Effector memory CD4-positive, alpha-beta T cell (primary cell): ENCODE measurements around the gene KLHL26.
A peak's percentile ranks its signal among the peaks of the same experiment; 100 is the strongest.
"Not testable (repeated sequence)": the region's sequence is repeated elsewhere in the genome, so short reads cannot be mapped to it uniquely, and the experiment has no call there.

Source experiments
- DNase-seq, 3 donors: peaks; one replicate each; pipeline ENCODE4 v3.0.0-alpha.2; 2020
- H3K27ac ChIP-seq: 2 replicates; pipeline ENCODE4 v1.7.0; 2013; ENCODE audit warnings: mild to moderate bottlenecking, low read length, moderate library complexity; ENCODE audit not compliant: insufficient read depth, poor library complexity, severe bottlenecking
- H3K27me3 ChIP-seq: replicated peaks from 2 replicates; pipeline ENCODE4 v1.7.0; 2013; ENCODE audit warnings: mild to moderate bottlenecking, low read length; ENCODE audit not compliant: insufficient read depth, control insufficient read depth, poor library complexity, severe bottlenecking
- H3K36me3 ChIP-seq: 2 replicates; pipeline ENCODE4 v1.7.0; 2013; ENCODE audit warnings: mild to moderate bottlenecking, low read length, moderate library complexity; ENCODE audit not compliant: control insufficient read depth, insufficient read depth
- H3K4me1 ChIP-seq: 2 replicates; pipeline ENCODE4 v1.7.0; 2013; ENCODE audit warnings: low read length, mild to moderate bottlenecking; ENCODE audit not compliant: control insufficient read depth, insufficient read depth, poor library complexity, severe bottlenecking
- H3K4me3 ChIP-seq: 2 replicates; pipeline ENCODE4 v1.7.0; 2013; ENCODE audit warnings: low read length, low read depth, mild to moderate bottlenecking; ENCODE audit not compliant: insufficient read depth, poor library complexity, severe bottlenecking
- H3K9me3 ChIP-seq: 2 replicates; pipeline ENCODE4 v1.7.0; 2013; ENCODE audit warnings: mild to moderate bottlenecking, low read length, moderate library complexity; ENCODE audit not compliant: control insufficient read depth
- total RNA-seq, 3 donors: gene quantifications; one replicate each; lab custom pipeline; 2026; lab: John Stamatoyannopoulos, UW

The KLHL26 gene, protein sequence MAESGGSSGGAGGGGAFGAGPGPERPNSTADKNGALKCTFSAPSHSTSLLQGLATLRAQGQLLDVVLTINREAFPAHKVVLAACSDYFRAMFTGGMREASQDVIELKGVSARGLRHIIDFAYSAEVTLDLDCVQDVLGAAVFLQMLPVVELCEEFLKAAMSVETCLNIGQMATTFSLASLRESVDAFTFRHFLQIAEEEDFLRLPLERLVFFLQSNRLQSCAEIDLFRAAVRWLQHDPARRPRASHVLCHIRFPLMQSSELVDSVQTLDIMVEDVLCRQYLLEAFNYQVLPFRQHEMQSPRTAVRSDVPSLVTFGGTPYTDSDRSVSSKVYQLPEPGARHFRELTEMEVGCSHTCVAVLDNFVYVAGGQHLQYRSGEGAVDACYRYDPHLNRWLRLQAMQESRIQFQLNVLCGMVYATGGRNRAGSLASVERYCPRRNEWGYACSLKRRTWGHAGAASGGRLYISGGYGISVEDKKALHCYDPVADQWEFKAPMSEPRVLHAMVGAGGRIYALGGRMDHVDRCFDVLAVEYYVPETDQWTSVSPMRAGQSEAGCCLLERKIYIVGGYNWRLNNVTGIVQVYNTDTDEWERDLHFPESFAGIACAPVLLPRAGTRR
- 11.0 to 17.5 (median 14.2) reads per million in 3 donors for total RNA-seq

DNA sequence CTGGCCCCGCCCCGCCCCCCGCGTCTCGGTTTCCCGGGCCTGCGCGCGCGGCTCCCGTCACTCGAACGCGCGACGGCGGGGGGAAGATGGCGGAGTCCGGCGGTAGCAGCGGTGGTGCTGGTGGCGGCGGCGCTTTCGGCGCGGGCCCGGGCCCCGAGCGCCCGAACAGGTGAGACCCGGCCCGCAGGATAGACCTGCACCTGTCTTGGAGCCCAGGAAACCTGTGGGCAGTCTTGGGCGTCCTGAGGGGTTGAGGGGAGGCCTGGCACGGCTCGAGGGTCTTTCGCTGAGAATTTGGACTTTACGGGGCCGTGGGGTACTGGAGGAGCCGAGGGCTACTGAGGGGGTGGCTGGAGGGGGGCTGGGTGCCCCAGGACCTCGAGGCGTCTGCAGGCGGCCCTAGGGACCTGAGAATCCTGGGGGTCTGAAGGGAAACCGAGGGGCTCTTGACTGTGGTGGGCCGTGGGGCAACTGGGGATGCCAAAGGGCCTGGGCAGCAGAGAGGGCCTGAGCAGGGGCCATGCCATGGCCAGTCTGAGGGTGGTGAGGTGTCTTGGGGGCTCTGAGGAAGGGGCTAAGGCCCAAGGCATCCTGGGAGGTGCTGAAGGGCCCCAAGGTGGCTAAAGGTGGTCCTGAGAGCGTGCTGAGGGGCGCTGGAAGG is at the start of gene KLHL26:
Gene KLHL26, plus strand, starts transcription at position 60 of the 661 bp plus-strand sequence. Its CDS starts 27 bp downstream, at position 87.
- peak within 1 kb of the TSS; percentile 79 for H3K27ac ChIP-seq
- no peaks in the 10 kb centered on the region for H3K27me3 ChIP-seq
- H3K4me1 ChIP-seq = peaks cover 7% of the 10 kb centered on the region
- H3K9me3 ChIP-seq = no peaks in the 10 kb centered on the region
- H3K36me3 ChIP-seq = no peaks in the 10 kb centered on the region
- H3K4me3 ChIP-seq = peak within 1 kb of the TSS; percentile 67
- no peak for DNase-seq

GRCh38 chr19:18587561-18587960 is 49.3 kb upstream of the KLHL26 start:
- no peak overlapping the region for H3K27ac ChIP-seq
- no peaks in the 10 kb centered on the region for H3K36me3 ChIP-seq
- no peak overlapping the region for H3K4me3 ChIP-seq
- H3K4me1 ChIP-seq = peaks cover 18% of the 10 kb centered on the region
- DNase-seq = no peak
- H3K27me3 ChIP-seq = no peaks in the 10 kb centered on the region
- H3K9me3 ChIP-seq = no peaks in the 10 kb centered on the region

GRCh38 chr19:18587962-18588610 is 48.7 kb upstream of the KLHL26 start:
- no peaks in the 10 kb centered on the region for H3K36me3 ChIP-seq
- H3K27me3 ChIP-seq = no peaks in the 10 kb centered on the region
- no peak for DNase-seq
- peak overlapping the region; percentile 91 for H3K27ac ChIP-seq
- peaks cover 18% of the 10 kb centered on the region for H3K4me1 ChIP-seq
- H3K4me3 ChIP-seq = peak overlapping the region; percentile 64
- H3K9me3 ChIP-seq = no peaks in the 10 kb centered on the region

DNA sequence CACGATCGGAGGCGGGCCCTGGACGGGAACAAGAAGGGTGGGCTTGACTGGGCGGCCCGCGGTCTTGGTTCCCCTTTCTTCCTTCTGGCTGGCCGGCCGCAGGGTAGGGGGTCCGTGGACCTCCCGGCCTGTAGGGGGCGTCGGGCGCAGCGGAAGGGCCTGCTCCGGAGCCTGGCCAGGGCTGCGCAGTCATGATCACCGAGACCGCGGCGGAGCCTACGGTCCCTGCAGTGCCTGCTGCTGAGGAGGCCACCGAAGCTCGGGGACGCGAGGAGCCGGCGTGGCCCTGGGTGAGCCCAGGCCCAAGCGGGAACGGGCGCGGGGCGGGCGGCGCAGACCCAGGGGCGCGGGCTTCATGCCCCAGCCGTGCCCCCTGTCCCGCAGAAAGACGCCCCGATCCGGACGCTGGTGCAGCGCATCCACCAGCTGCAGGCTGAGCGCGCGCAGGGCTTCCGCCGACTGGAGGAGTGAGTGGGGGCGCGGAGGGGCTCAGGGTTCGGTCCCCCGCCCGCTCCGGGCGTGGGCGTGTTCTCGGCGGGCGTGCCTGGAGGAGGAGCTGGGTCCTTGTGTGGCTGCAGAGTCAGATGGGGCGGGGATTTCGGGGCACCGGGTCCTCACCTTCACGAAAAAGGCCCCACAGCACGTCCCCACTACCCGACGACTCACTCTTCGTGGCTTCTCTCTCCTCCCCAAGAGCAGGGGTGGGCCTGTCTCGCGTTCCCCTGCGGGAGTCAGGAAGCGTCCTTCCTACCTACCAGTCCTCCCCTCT is 48.0 kb upstream of the KLHL26 start, which contains the start of gene REX1BD:
Gene REX1BD, plus strand, starts transcription at position 188 of the 769 bp plus-strand sequence. Its CDS starts 4 bp downstream, at position 192.
- Histone ChIP-seq H3K27ac (peak within 1 kb of the TSS; percentile 91), H3K9me3 (no peaks in the 10 kb centered on the region), H3K4me3 (peak within 1 kb of the TSS; percentile 64), H3K4me1 (peaks cover 18% of the 10 kb centered on the region), H3K27me3 (no peaks in the 10 kb centered on the region), H3K36me3 (no peaks in the 10 kb centered on the region)
- DNase-seq = peak; percentile 75 to 85 (median 78)

DNA sequence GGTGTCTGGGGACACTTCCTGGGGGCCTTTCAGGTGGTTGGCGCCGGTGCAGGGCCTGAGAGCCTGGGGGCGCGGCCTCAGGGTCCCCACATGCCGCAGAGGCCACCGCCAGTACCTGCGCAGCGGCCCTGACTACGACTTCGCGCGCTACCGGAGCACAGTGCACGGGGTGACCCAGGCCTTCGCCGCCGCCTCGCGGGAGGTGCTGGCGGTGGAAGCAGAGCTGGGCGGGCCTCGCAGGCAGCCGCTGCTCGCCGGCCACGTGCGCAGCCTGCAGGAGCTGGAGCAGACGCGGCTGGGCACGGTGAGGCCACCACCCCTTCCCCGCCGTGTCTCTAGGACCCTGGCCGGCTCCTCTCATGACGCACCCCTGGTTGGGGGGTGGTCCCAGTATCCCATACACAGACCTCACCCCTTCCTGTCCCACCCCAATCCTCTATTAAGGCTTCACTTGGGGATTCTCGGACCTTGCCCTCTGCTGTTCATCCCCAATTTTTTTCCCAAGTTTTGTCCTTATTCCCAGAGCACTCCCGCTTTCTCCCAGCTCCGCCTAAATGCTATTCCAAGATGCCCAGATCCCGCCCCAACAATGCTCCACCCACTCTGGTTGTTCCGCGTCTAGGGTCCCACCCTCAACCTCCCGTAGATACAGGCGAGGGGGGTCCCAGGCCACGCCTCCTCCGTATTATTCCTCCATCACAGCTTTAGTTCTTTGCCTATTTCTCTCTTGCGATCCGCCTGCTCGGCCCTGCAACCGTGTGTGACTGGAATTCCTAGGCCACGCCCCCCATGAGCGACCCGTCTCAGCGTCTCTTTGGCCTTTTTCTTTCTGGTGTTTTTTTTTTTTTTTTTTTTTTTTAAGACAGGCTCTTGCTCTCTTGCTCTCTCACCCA is 47.2 kb upstream of the KLHL26 start:
- Histone ChIP-seq H3K9me3 (no peaks in the 10 kb centered on the region), H3K4me3 (peak overlapping the region; percentile 64), H3K4me1 (peaks cover 23% of the 10 kb centered on the region), H3K36me3 (no peaks in the 10 kb centered on the region), H3K27me3 (no peaks in the 10 kb centered on the region), H3K27ac (peak overlapping the region; percentile 91)
- peak in 1 of 3 donors; percentile 66 for DNase-seq

DNA sequence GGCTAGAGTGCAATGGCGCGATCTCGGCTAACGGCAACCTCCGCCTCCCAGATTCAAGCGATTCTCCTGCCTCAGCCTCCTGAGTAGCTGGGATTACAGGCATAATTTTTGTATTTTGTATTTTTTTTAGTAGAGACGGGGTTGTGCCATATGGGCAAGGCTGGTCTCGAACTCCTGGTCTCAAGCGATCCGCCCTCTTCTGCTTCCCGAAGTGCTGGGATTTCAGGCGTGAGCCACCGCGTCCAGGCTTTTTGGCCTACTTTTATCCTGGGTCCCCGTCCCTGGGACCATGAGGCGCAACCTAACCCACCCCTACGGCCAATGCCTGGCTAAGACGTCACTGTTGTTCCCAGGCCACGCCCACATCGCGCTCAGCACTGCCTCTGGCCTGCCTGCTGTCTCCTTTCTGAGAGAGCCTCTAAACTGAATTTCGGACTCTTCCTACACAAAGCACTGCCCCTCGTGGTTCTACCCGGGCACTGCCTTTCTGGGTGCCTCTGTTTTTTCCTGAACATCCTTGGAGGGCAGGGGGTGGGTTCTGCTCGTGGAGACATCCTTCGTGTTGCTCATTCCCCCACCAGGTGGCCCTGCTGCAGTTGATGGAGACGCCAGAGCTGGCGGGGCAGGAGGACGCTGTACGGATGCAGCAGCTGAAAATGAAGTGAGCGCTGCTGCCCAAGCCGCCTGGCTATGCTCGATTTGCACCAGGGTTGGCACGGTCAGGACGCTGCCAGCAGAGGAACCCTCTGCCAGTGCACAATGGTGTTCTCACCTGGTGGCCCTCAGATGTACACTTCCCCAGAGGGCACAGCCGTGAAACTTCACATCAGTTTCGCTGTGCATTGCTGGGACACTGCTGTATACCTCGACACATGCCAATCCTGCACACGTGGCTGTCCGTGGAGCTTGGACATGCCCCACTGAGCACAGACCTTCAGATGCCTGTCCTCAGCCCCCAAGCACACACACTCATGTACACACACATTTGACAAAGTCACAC is 46.3 kb upstream of the KLHL26 start:
- Histone ChIP-seq H3K9me3 (no peaks in the 10 kb centered on the region), H3K27ac (no peak overlapping the region), H3K4me3 (no peak overlapping the region), H3K27me3 (no peaks in the 10 kb centered on the region), H3K36me3 (no peaks in the 10 kb centered on the region), H3K4me1 (peaks cover 27% of the 10 kb centered on the region)
- DNase-seq = no peak

GRCh38 chr19:18591735-18592385 is 45.0 kb upstream of the KLHL26 start:
- Histone ChIP-seq H3K4me1 (peaks cover 27% of the 10 kb centered on the region), H3K27ac (no peak overlapping the region)

DNA sequence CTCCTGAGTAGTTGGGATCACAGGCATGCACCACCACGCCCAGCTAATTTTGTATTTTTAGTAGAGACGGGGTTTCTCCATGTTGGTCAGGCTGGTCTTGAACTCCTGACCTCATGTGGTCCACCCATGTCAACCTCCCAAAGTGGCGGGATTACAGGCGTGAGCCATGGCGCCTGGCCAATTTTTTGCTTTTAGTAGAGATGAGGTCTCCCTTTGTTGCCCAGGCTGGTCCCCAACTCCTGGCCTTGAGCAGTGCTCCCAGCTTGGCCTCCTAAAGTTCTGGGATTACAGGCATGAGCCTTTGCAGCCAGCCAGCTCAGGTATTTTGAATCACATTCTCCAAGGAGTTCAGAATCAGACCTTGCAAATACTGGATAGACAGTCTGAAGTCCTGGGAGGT is 44.1 kb upstream of the KLHL26 start:
- DNase-seq, H3K27ac ChIP-seq, H3K27me3 ChIP-seq, H3K9me3 ChIP-seq, H3K36me3 ChIP-seq, H3K4me3 ChIP-seq: not testable (repeated sequence)
- H3K4me1 ChIP-seq = peaks cover 27% of the 10 kb centered on the region

More at GRCh38 chr19:18591735-18592385, 45.0 kb upstream of the KLHL26 start:
- no peak for DNase-seq
- Histone ChIP-seq H3K4me3 (no peak overlapping the region), H3K36me3 (no peaks in the 10 kb centered on the region), H3K27me3 (no peaks in the 10 kb centered on the region), H3K9me3 (no peaks in the 10 kb centered on the region)
